NCI-H2029 treated with DMSO at 0.1 percent for 48 hours (cell line): ENCODE data around the gene EMP2.

Experiments used
- DNase-seq: peaks from one replicate; lab custom pipeline; 2025; lab: John Stamatoyannopoulos, UW

The EMP2 gene

GRCh38 chr16:10485159-10485558 is 95.2 kb downstream of the EMP2 start:
- no peak for DNase-seq

- DNase-seq = no peak
Observed at GRCh38 chr16:10480151-10480550, 100.2 kb downstream of the EMP2 start.
